Fibroblast of pulmonary artery (primary cell): ENCODE measurements around the gene TECPR1.
A peak's percentile ranks its signal among the peaks of the same experiment; 100 is the strongest.

Experiments
- DNase-seq: peaks from one replicate; pipeline ENCODE4 v3.0.0-alpha.2; 2010; ENCODE audit warnings: low read depth
- H3K4me3 ChIP-seq: replicated peaks from 2 replicates; pipeline ENCODE4 v1.5.1; 2011; ENCODE audit warnings: low read depth, mild to moderate bottlenecking, control low read depth, low read length, moderate library complexity
- CTCF ChIP-seq: IDR thresholded peaks from 2 replicates; pipeline ENCODE4 v1.5.1; 2011; ENCODE audit warnings: mild to moderate bottlenecking, control low read depth, low read length, inconsistent platforms; ENCODE audit errors: missing control alignments

The TECPR1 gene

GRCh38 chr7:98278936-98279335 is 26.9 kb upstream of the TECPR1 start:
- no peak for TF ChIP-seq CTCF
- H3K4me3 ChIP-seq, result no peak overlapping the region
- DNase-seq, result no peak

- no peak for DNase-seq
- no peak for TF ChIP-seq CTCF
- H3K4me3 ChIP-seq, result no peak overlapping the region
Observed at GRCh38 chr7:98278408-98278807, 26.4 kb upstream of the TECPR1 start.

- H3K4me3 ChIP-seq, result no peak overlapping the region
- no peak for TF ChIP-seq CTCF
- peak; percentile 70 for DNase-seq
Observed at GRCh38 chr7:98276241-98276761, 24.3 kb upstream of the TECPR1 start.

- no peak for TF ChIP-seq CTCF
Observed at GRCh38 chr7:98267303-98267702, 15.3 kb upstream of the TECPR1 start.

GRCh38 chr7:98266840-98267239 is 14.8 kb upstream of the TECPR1 start:
- H3K4me3 ChIP-seq, result no peak overlapping the region
- TF ChIP-seq CTCF, result peak; percentile 52
- DNase-seq, result peak; percentile 52

More at GRCh38 chr7:98267303-98267702, 15.3 kb upstream of the TECPR1 start:
- DNase-seq, result no peak
- no peak overlapping the region for H3K4me3 ChIP-seq

- no peak for TF ChIP-seq CTCF
- peak; percentile 32 for DNase-seq
- H3K4me3 ChIP-seq, result no peak overlapping the region
Observed at GRCh38 chr7:98265841-98266271, 13.8 kb upstream of the TECPR1 start.

GRCh38 chr7:98257701-98258100 is 5.7 kb upstream of the TECPR1 start:
- H3K4me3 ChIP-seq, result no peak overlapping the region
- DNase-seq, result no peak
- TF ChIP-seq CTCF, result no peak
